ENCODE results near the gene SLC25A26.

GRCh38 chr3:66195347-66195783, 25.4 kb upstream of the SLC25A26 start:
- TF ChIP-seq ZNF556 (CRISPR knock-in tag; IDR thresholded peaks at IDR 0.05; ENCODE audit: borderline replicate concordance) (no peak), FOXP1 (IDR thresholded peaks at IDR 0.05) (no peak), FOXP1 (CRISPR knock-in tag; IDR thresholded peaks at IDR 0.05) (no peak), ZSCAN30 (CRISPR knock-in tag; IDR thresholded peaks at IDR 0.05) (no peak)
